Osteocyte (in vitro differentiated cells): Measurements from ENCODE around the gene MAD2L1BP. TPM values are rescaled to one million over a fixed set of nuclear protein-coding genes. Genes with fewer than 3 reads are reported as not detected.
"Not testable (repeated sequence)": the region's sequence is repeated elsewhere in the genome, so short reads cannot be mapped to it uniquely, and the experiment has no call there.

ENCODE experiments used
- DNase-seq: peaks from one replicate; pipeline ENCODE4 v3.0.0; 2021; ENCODE audit warnings: mixed read lengths; ENCODE audit not compliant: unreplicated experiment; ENCODE audit errors: extremely low spot score
- H3K27ac Mint-ChIP-seq: one replicate; pipeline ENCODE4 v1.8.0; 2021; ENCODE audit warnings: mild to moderate bottlenecking, mixed read lengths; ENCODE audit not compliant: unreplicated experiment
- H3K27me3 Mint-ChIP-seq: one replicate; pipeline ENCODE4 v1.8.0; 2021; ENCODE audit warnings: mixed read lengths; ENCODE audit not compliant: unreplicated experiment
- H3K36me3 Mint-ChIP-seq: one replicate; pipeline ENCODE4 v1.8.0; 2021; ENCODE audit warnings: mixed read lengths; ENCODE audit not compliant: unreplicated experiment
- H3K4me1 Mint-ChIP-seq: one replicate; pipeline ENCODE4 v1.8.0; 2021; ENCODE audit warnings: mixed read lengths; ENCODE audit not compliant: unreplicated experiment
- H3K4me3 Mint-ChIP-seq: one replicate; pipeline ENCODE4 v1.8.0; 2021; ENCODE audit warnings: mild to moderate bottlenecking, moderate library complexity, mixed read lengths; ENCODE audit not compliant: unreplicated experiment
- H3K9me3 Mint-ChIP-seq: one replicate; pipeline ENCODE4 v1.8.0; 2021; ENCODE audit warnings: mixed read lengths; ENCODE audit not compliant: unreplicated experiment
- CTCF ChIP-seq: fragments of 200-600 bp; sonication (generic); IDR thresholded peaks from 2 replicates; pipeline ENCODE4 v1.5.0; 2021; ENCODE audit warnings: antibody characterized with exemption, mild to moderate bottlenecking, moderate library complexity
- long read RNA-seq: library from polyadenylated mRNA; unstranded; transcript quantifications from one replicate; pipeline ENCODE4 v2.0.0, GENCODE V29; 2021
- total RNA-seq: library from RNA; stranded (reverse); gene quantifications from 2 replicates; pipeline ENCODE4 v1.2.1, GENCODE V29; 2021

Gene MAD2L1BP
- 24.2 and 27.5 TPM in 2 replicates for total RNA-seq
- long read RNA-seq, transcript MAD2L1BP-201 (3 exons, 1,301 nt) = major isoform, 130 of 137 reads
- long read RNA-seq, partial matches to known transcripts = 0 of 137 reads
- long read RNA-seq, other reads (novel, unspliced or antisense) = 6 of 137 reads

- peak within 1 kb of the TSS; percentile 95 for H3K27ac Mint-ChIP-seq
- peak; percentile 88 for DNase-seq
- H3K36me3 Mint-ChIP-seq = peaks cover 15% of the 10 kb centered on the region
- peak within 1 kb of the TSS; percentile 98 for H3K4me3 Mint-ChIP-seq
- TF ChIP-seq CTCF = no peak
- H3K9me3 Mint-ChIP-seq = no peaks in the 10 kb centered on the region
- no peaks in the 10 kb centered on the region for H3K27me3 Mint-ChIP-seq
- H3K4me1 Mint-ChIP-seq = peaks cover 24% of the 10 kb centered on the region
Observed at GRCh38 chr6:43635387-43636307, at the start of gene MAD2L1BP. MAD2L1BP (plus strand) TSS chr6:43635840; CDS start chr6:43635876, 36 bp downstream.

GRCh38 chr6:43588194-43588593 is 47.4 kb upstream of the MAD2L1BP start:
- no peak for DNase-seq
- H3K27ac Mint-ChIP-seq = no peak overlapping the region
- peaks cover 37% of the 10 kb centered on the region for H3K36me3 Mint-ChIP-seq

GRCh38 chr6:43589564-43589963 is 46.1 kb upstream of the MAD2L1BP start:
- not testable (repeated sequence) for DNase-seq, H3K27ac Mint-ChIP-seq, H3K4me3 Mint-ChIP-seq, H3K4me1 Mint-ChIP-seq, H3K27me3 Mint-ChIP-seq, H3K9me3 Mint-ChIP-seq
- H3K36me3 Mint-ChIP-seq = peaks cover 28% of the 10 kb centered on the region

More at GRCh38 chr6:43588194-43588593, 47.4 kb upstream of the MAD2L1BP start:
- TF ChIP-seq CTCF = no peak
- Mint-ChIP-seq H3K4me1 (no peaks in the 10 kb centered on the region), H3K4me3 (no peak overlapping the region), H3K9me3 (no peaks in the 10 kb centered on the region), H3K27me3 (no peaks in the 10 kb centered on the region)

- Mint-ChIP-seq H3K27ac (no peak overlapping the region), H3K9me3 (no peaks in the 10 kb centered on the region), H3K27me3 (no peaks in the 10 kb centered on the region), H3K36me3 (peaks cover 22% of the 10 kb centered on the region), H3K4me3 (no peak overlapping the region), H3K4me1 (no peaks in the 10 kb centered on the region)
- no peak for DNase-seq
- no peak for TF ChIP-seq CTCF
Observed at GRCh38 chr6:43593938-43594337, 41.7 kb upstream of the MAD2L1BP start.

GRCh38 chr6:43600595-43600994 is 35.0 kb upstream of the MAD2L1BP start:
- no peak overlapping the region for H3K27ac Mint-ChIP-seq
- H3K4me1 Mint-ChIP-seq = peaks cover 2% of the 10 kb centered on the region
- H3K36me3 Mint-ChIP-seq = peaks cover 31% of the 10 kb centered on the region
- TF ChIP-seq CTCF = no peak
- H3K27me3 Mint-ChIP-seq = no peaks in the 10 kb centered on the region
- no peaks in the 10 kb centered on the region for H3K9me3 Mint-ChIP-seq
- no peak overlapping the region for H3K4me3 Mint-ChIP-seq
- DNase-seq = no peak
